Umbilical cord (tissue), 2 donors: ENCODE data around the gene DIAPH2. TPM values are rescaled to one million over a fixed set of nuclear protein-coding genes. Genes with fewer than 3 reads are reported as not detected.

Experiments used
- DNase-seq: peaks from one replicate; pipeline ENCODE4 v3.0.0-alpha.2; 2015; ENCODE audit warnings: low spot score
- total RNA-seq: library from RNA; depleted of rRNA; stranded (reverse); fragments of >200 nt; gene quantifications from one replicate; pipeline ENCODE4 v1.2.3, GENCODE V29; 2014; ENCODE audit warnings: low replicate concordance; ENCODE audit not compliant: insufficient read depth

The DIAPH2 gene
- total RNA-seq, 1 donor from 2014 or later: 14.4 TPM

- DNase-seq: no peak
These were observed 273.1 kb downstream of the DIAPH2 start for GRCh38 chrX:96957718-96958117.

GRCh38 chrX:96971812-96972211 lies 287.2 kb downstream of the DIAPH2 start:
- no peak for DNase-seq

GRCh38 chrX:96978906-96979305 lies 294.3 kb downstream of the DIAPH2 start:
- no peak for DNase-seq

- no peak for DNase-seq
These were observed 295.1 kb downstream of the DIAPH2 start for GRCh38 chrX:96979766-96980165.

- peak; percentile 2 for DNase-seq
These were observed 297.5 kb downstream of the DIAPH2 start for GRCh38 chrX:96982161-96982560.

- DNase-seq: no peak
These were observed 299.9 kb downstream of the DIAPH2 start for GRCh38 chrX:96984538-96984937.

GRCh38 chrX:96985046-96985445 lies 300.4 kb downstream of the DIAPH2 start:
- DNase-seq: peak; percentile 32

GRCh38 chrX:96987228-96987627 lies 302.6 kb downstream of the DIAPH2 start:
- no peak for DNase-seq

- no peak for DNase-seq
These were observed 305.4 kb downstream of the DIAPH2 start for GRCh38 chrX:96989830-96990571.

GRCh38 chrX:96994093-96994492 lies 309.5 kb downstream of the DIAPH2 start:
- DNase-seq: no peak

GRCh38 chrX:96997196-96997595 lies 312.6 kb downstream of the DIAPH2 start:
- DNase-seq: no peak

GRCh38 chrX:97000682-97001368 lies 316.2 kb downstream of the DIAPH2 start:
- no peak for DNase-seq

- DNase-seq: no peak
These were observed 321.5 kb downstream of the DIAPH2 start for GRCh38 chrX:97006167-97006566.

GRCh38 chrX:97009391-97009790 lies 324.7 kb downstream of the DIAPH2 start:
- DNase-seq: no peak

GRCh38 chrX:97011540-97011939 lies 326.9 kb downstream of the DIAPH2 start:
- DNase-seq: no peak

GRCh38 chrX:97016106-97016505 lies 331.5 kb downstream of the DIAPH2 start:
- no peak for DNase-seq

GRCh38 chrX:97021680-97022079 lies 337.0 kb downstream of the DIAPH2 start:
- no peak for DNase-seq

- DNase-seq: peak; percentile 4
These were observed 341.8 kb downstream of the DIAPH2 start for GRCh38 chrX:97026406-97026805.

GRCh38 chrX:97027384-97027922 lies 342.8 kb downstream of the DIAPH2 start:
- no peak for DNase-seq

- no peak for DNase-seq
These were observed 345.8 kb downstream of the DIAPH2 start for GRCh38 chrX:97030463-97030862.

GRCh38 chrX:97030947-97031346 lies 346.3 kb downstream of the DIAPH2 start:
- no peak for DNase-seq

GRCh38 chrX:97039363-97040029 lies 354.9 kb downstream of the DIAPH2 start:
- peak; percentile 24 for DNase-seq
